Adipocyte (in vitro differentiated cells): Measurements from ENCODE around the gene C5orf34.
"Not testable (repeated sequence)": the region's sequence is repeated elsewhere in the genome, so short reads cannot be mapped to it uniquely, and the experiment has no call there.

Experiments
- DNase-seq: peaks from one replicate; pipeline ENCODE4 v3.0.0-alpha.2; 2015; ENCODE audit warnings: low read depth
- H3K27me3 ChIP-seq: replicated peaks from 2 replicates; pipeline ENCODE4 v1.7.0; 2013; ENCODE audit warnings: mild to moderate bottlenecking, low read length, moderate library complexity; ENCODE audit not compliant: control insufficient read depth, insufficient read depth
- H3K36me3 ChIP-seq: 2 replicates; pipeline ENCODE4 v1.7.0; 2013; ENCODE audit warnings: low read length, mild to moderate bottlenecking, moderate library complexity; ENCODE audit not compliant: control insufficient read depth, insufficient read depth, severe bottlenecking
- H3K4me1 ChIP-seq: 2 replicates; pipeline ENCODE4 v1.7.0; 2013; ENCODE audit warnings: mild to moderate bottlenecking, low read length, moderate library complexity; ENCODE audit not compliant: control insufficient read depth, insufficient read depth
- H3K4me3 ChIP-seq: 2 replicates; pipeline ENCODE4 v1.7.0; 2013; ENCODE audit warnings: mild to moderate bottlenecking, low read length, moderate library complexity
- H3K9ac ChIP-seq: 2 replicates; pipeline ENCODE4 v1.7.0; 2013; ENCODE audit warnings: mild to moderate bottlenecking, low read length, moderate library complexity
- H3K9me3 ChIP-seq: 2 replicates; pipeline ENCODE4 v1.7.0; 2013; ENCODE audit warnings: mild to moderate bottlenecking, low read length, moderate library complexity; ENCODE audit not compliant: control insufficient read depth

The C5orf34 gene

DNA sequence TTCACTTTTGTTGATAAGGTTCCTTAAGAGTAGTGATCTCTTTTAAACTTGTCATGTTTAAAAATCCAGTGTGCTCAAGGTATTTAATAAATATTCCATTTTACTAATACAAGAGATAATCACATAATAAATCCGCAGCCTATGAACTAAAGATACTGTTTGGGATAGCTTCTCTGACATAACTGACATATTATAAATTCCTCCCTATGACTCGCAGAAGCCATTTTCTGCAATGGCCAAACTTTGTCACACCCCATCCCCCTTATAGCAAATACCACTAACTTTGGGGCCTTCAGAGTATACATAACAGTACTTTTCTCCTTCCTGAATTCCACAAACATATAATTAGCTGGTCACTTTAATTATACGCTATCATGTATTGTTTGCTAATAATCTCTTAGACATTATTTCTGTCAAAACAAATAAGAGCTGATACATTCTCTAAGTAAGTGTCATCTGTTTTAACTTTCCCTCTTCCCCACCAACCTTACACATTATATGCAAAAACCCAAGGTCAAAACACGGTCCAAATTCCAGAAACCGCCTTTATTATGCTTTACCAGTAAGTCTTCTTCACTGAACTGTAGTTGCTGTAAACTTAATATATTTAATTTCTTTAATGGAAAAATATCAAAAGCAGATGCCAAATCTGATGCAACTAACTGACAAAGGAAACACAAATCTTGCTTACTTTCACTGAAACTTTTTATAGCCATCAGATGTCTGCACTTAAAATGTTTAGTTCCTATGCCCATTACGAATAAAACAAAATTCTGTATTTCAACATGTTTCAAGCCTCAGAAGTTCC is 32.3 kb downstream of the C5orf34 start:
- Histone ChIP-seq H3K9me3 (no peaks in the 10 kb centered on the region), H3K36me3 (no peaks in the 10 kb centered on the region), H3K9ac (peak overlapping the region; percentile 97), H3K27me3 (no peaks in the 10 kb centered on the region), H3K4me1 (peaks cover 17% of the 10 kb centered on the region), H3K4me3 (peak overlapping the region; percentile 89)
- peak; percentile 46 for DNase-seq

DNA sequence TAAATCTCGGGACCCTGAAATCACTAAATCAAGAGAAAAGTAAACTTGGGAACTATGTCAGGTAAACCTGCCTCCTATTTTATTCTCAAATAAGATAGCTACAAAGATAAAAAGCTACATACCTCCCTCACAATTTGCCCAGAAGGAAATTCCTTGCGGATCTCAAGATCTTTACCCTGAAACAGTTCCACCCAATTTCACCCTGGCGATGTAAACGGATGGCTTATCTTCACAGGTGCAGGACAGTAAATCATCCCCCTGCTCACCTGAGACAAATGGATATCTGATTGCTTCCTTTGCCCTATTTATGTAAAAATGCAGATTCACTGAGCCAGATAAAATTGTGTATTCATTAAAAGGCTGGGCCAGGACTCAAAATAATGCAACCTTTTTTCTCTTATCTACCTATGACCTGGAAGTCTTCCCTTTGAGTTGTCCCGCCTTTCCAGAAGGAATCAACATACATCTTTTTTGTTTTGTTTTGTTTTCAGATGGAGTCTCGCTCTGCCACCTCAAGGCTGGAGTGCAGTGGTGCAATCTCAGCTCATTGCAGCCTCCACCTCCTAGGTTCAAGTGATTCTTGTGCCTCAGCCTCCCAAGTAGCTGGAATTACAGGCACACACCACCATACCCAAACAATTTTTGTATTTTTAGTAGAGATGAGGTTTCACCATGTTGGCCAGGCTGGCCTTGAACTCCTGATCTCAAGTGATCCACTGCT is 45.1 kb downstream of the C5orf34 start:
- no peak overlapping the region for H3K4me3 ChIP-seq
- peaks cover 20% of the 10 kb centered on the region for H3K9me3 ChIP-seq
- no peak for DNase-seq
- H3K4me1 ChIP-seq, result no peaks in the 10 kb centered on the region
- H3K27me3 ChIP-seq, result no peaks in the 10 kb centered on the region
- H3K36me3 ChIP-seq, result peaks cover 25% of the 10 kb centered on the region
- H3K9ac ChIP-seq, result no peak overlapping the region

DNA sequence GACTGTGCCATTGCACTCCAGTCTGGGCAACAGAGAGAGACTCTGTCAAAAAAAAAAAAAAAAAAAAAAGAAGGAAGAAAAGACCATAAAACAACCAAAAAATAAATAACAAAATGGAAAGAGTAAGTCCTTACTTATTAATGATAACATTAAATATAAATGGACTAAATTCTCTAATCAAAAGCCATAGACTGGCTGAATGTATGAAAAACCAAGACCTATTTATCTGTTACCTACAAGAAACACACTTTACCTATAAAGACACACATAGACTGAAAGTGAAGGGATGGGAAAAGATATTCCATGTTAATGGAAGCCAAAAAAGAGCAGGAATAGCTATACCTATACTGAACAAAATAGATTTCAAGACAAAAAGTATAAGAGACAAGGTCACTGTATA is 47.8 kb downstream of the C5orf34 start:
- no peak for DNase-seq
- Histone ChIP-seq H3K27me3 (no peaks in the 10 kb centered on the region), H3K4me1 (no peaks in the 10 kb centered on the region), H3K9ac (no peak overlapping the region), H3K4me3 (peak overlapping the region; percentile 27), H3K36me3 (peaks cover 23% of the 10 kb centered on the region), H3K9me3 (peaks cover 19% of the 10 kb centered on the region)

DNA sequence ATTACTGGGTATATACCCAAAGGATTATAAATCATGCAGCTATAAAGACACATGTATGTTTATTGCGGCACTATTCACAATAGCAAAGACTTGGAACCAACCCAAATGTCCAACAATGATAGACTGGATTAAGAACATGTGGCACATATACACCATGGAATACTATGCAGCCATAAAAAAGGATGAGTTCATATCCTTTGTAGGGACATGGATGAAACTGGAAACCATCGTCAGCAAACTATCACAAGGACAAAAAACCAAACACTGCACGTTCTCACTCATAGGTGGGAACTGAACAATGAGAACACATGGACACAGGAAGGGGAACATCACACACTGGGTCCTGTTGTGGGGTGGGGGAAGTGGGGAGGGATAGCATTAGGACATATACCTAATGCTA is 49.5 kb downstream of the C5orf34 start:
- H3K4me3 ChIP-seq, DNase-seq, H3K4me1 ChIP-seq, H3K9ac ChIP-seq, H3K27me3 ChIP-seq: not testable (repeated sequence)
- H3K9me3 ChIP-seq, result peaks cover 12% of the 10 kb centered on the region
- peaks cover 24% of the 10 kb centered on the region for H3K36me3 ChIP-seq

DNA sequence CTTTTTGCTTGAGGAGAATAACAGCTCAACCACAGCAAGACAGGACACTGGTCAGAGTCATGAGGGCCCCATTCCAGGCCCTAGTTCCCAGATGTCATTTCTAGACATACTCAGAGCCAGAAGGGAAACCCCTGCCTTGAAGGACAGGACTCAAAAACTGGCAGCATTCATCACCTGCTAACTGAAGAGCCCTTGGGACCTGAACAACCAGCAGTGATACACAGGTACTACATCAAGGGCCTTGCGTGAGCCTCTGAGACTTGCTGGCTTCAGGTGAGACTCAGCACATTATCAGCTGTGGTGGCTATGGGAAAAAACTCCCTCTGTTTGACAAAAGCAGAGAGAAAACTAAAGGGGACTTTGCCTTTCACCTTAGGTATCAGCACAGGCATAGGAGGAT is 53.9 kb downstream of the C5orf34 start:
- Histone ChIP-seq H3K4me3 (no peak overlapping the region), H3K9me3 (peaks cover 15% of the 10 kb centered on the region), H3K9ac (no peak overlapping the region), H3K27me3 (no peaks in the 10 kb centered on the region), H3K36me3 (peaks cover 25% of the 10 kb centered on the region), H3K4me1 (no peaks in the 10 kb centered on the region)
- DNase-seq, result no peak

DNA sequence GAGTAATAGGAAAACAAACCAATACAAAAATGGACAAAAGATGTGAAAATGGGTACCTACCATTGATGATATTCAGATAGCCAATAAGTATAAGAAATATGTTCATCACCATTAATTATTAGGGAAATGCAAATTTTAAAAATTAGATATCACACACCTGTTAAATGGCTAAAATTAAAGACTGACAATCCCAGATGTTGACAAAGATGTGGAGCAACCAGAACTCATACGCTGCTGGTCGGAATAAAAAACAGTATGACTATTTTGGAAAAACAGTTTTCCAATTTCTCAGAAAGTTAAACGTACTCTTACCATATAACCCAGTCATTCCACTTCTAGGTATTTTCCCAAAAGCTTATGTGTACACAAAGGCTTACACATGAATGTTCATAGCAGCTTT is 58.4 kb downstream of the C5orf34 start:
- H3K36me3 ChIP-seq, result peaks cover 44% of the 10 kb centered on the region
- peaks cover 15% of the 10 kb centered on the region for H3K9me3 ChIP-seq
- no peak for DNase-seq
- H3K4me1 ChIP-seq, result no peaks in the 10 kb centered on the region
- no peak overlapping the region for H3K9ac ChIP-seq
- no peak overlapping the region for H3K4me3 ChIP-seq
- H3K27me3 ChIP-seq, result no peaks in the 10 kb centered on the region

DNA sequence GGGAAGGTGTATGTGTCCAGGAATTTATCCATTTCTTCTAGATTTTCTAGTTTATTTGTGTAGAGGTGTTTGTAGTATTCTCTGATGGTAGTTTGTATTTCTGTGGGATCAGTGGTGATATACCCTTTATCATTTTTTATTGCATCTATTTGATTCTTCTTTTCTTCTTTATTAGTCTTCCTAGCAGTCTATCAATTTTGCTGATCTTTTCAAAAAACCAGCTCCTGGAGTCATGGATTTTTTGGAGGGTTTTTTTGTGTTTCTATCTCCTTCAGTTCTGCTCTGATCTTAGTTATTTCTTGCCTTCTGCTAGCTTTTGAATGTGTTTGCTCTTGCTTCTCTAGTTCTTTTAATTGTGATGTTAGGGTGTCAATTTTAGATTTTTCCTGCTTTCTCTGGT is 73.4 kb downstream of the C5orf34 start:
- H3K4me1 ChIP-seq, DNase-seq, H3K9ac ChIP-seq, H3K27me3 ChIP-seq, H3K9me3 ChIP-seq, H3K4me3 ChIP-seq: not testable (repeated sequence)
- peaks cover 27% of the 10 kb centered on the region for H3K36me3 ChIP-seq

DNA sequence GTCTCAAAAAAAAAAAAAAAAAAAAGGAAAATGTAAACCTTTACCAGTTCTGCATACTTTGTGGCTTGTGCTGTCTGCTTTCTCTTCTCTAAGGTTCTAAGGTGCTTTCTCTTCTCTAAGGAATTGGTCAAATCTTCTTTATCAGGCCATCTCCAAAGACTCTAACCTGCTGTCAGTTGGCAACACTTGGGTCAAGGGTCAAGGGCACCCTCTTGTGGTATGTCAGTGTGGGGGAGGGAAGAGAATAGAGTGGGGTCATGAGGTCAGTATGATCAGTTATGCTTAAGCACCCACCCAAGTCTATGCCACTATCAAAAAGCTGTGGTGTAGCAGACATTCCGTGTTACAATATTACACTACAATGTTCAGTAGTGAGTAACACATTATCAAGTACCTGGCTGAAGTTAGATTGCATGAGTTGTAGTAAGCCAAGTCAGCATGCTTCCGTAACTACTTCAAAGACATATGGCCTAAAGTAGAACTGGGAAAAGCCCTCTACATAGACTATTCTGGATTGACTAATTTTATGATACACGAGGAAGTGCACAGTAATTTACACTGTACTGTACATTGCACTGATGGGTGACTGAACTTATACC is 77.8 kb downstream of the C5orf34 start:
- H3K36me3 ChIP-seq, result no peaks in the 10 kb centered on the region
- DNase-seq, result no peak
- no peaks in the 10 kb centered on the region for H3K27me3 ChIP-seq

More for the DNA sequence above, 77.8 kb downstream of the C5orf34 start:
- Histone ChIP-seq H3K9me3 (no peaks in the 10 kb centered on the region), H3K9ac (no peak overlapping the region), H3K4me1 (peaks cover 13% of the 10 kb centered on the region), H3K4me3 (no peak overlapping the region)
